SK-N-MC (cell line): ENCODE data around the gene TAB2.

ENCODE experiments used
- EZH2 ChIP-seq: fragments of 200-600 bp; sonication (generic); IDR thresholded peaks from one replicate; pipeline ENCODE4 v1.6.1; 2017; ENCODE audit warnings: antibody characterized with exemption
- FOXP2 ChIP-seq: optimal IDR thresholded peaks from 2 replicates; pipeline ENCODE3; 2011; ENCODE audit warnings: mild to moderate bottlenecking, moderate library complexity; ENCODE audit not compliant: insufficient read depth; ENCODE audit errors: extremely low read length, control extremely low read depth
- POLR2AphosphoS5 ChIP-seq: IDR thresholded peaks from 2 replicates; pipeline ENCODE4 v1.6.1; 2012; ENCODE audit warnings: mild to moderate bottlenecking, low read depth, low read length, borderline replicate concordance

GRCh38 chr6:149278997-149279396 is 38.5 kb upstream of the TAB2 start:
- TF ChIP-seq POLR2AphosphoS5: no peak
- no peak for TF ChIP-seq EZH2
- no peak for TF ChIP-seq FOXP2
